OCI-LY7 (cell line): ENCODE measurements around the gene PLA2G2F. TPM values are rescaled to one million over a fixed set of nuclear protein-coding genes. Genes with fewer than 3 reads are reported as not detected.
A peak's percentile ranks its signal among the peaks of the same experiment; 100 is the strongest.

Experiments used
- BruUV-seq: library from RNA; stranded (reverse); fragments of 400-500 nt; replicated peaks from 2 replicates; lab custom pipeline; 2021; lab: Mats Ljungman, UMichigan
- CTCF ChIA-PET: fragments of 300-600 bp; sonication (Branson Sonifier 250); formaldehyde crosslinking; loops from one replicate; lab custom pipeline; 2022; ENCODE audit warnings: antibody characterized with exemption; ENCODE audit not compliant: unreplicated experiment; lab: Charles Lee
- POLR2A ChIA-PET: fragments of 300-600 bp; sonication (Branson Sonifier 250); formaldehyde crosslinking; loops from one replicate; lab custom pipeline; 2022; ENCODE audit warnings: antibody characterized with exemption; lab: Charles Lee
- DNase-seq: peaks from one replicate; pipeline ENCODE4 v3.0.0-alpha.2; 2015; ENCODE audit warnings: low spot score
- H2AFZ ChIP-seq: fragments of 200-600 bp; sonication (generic), shearing (Covaris generic); 2 replicates; pipeline ENCODE4 v1.6.1; 2014; ENCODE audit warnings: mild to moderate bottlenecking, antibody characterized with exemption, low read length, moderate library complexity
- H3K27ac ChIP-seq: fragments of 200-600 bp; sonication (generic); 2 replicates; pipeline ENCODE4 v1.5.1; 2014; ENCODE audit warnings: mixed run types, low read depth, mild to moderate bottlenecking, moderate library complexity, low read length, inconsistent platforms; ENCODE audit not compliant: poor library complexity, severe bottlenecking
- H3K36me3 ChIP-seq: fragments of 200-600 bp; sonication (generic); 2 replicates; pipeline ENCODE4 v1.6.1; 2014; ENCODE audit warnings: mild to moderate bottlenecking, antibody characterized with exemption, low read length, moderate library complexity, mixed read lengths; ENCODE audit not compliant: insufficient read depth
- H3K4me1 ChIP-seq: fragments of 200-600 bp; sonication (generic); 2 replicates; pipeline ENCODE4 v1.5.1; 2014; ENCODE audit warnings: mild to moderate bottlenecking, low read length; ENCODE audit not compliant: insufficient read depth, poor library complexity, severe bottlenecking
- H3K4me2 ChIP-seq: fragments of 200-600 bp; sonication (generic); 2 replicates; pipeline ENCODE4 v1.6.1; 2014; ENCODE audit warnings: mild to moderate bottlenecking, low read length
- H3K4me3 ChIP-seq: fragments of 200-600 bp; sonication (generic); 2 replicates; pipeline ENCODE4 v1.5.1; 2014; ENCODE audit warnings: mild to moderate bottlenecking, low read depth, low read length; ENCODE audit not compliant: poor library complexity, severe bottlenecking
- H3K79me2 ChIP-seq: fragments of 200-600 bp; sonication (generic); 2 replicates; pipeline ENCODE4 v1.6.1; 2016; ENCODE audit warnings: low read depth, mild to moderate bottlenecking, low read length, moderate library complexity, mixed read lengths; ENCODE audit not compliant: insufficient read depth
- H3K9me2 ChIP-seq: fragments of 200-600 bp; sonication (generic); 2 replicates; pipeline ENCODE4 v1.6.1; 2016; ENCODE audit warnings: mild to moderate bottlenecking, low read length, mixed read lengths; ENCODE audit not compliant: insufficient read depth
- H3K9me3 ChIP-seq: fragments of 200-600 bp; sonication (generic); 2 replicates; pipeline ENCODE4 v1.6.1; 2014; ENCODE audit warnings: mild to moderate bottlenecking, mixed run types, low read length, mixed read lengths
- H4K20me1 ChIP-seq: fragments of 200-600 bp; sonication (generic); 2 replicates; pipeline ENCODE4 v1.6.1; 2014; ENCODE audit warnings: mild to moderate bottlenecking, antibody characterized with exemption, low read length, moderate library complexity, mixed read lengths; ENCODE audit not compliant: insufficient read depth
- EZH2phosphoT487 ChIP-seq: fragments of 200-600 bp; sonication (generic); IDR thresholded peaks from 2 replicates; pipeline ENCODE4 v1.6.1; 2018; ENCODE audit warnings: low read depth, borderline replicate concordance, mild to moderate bottlenecking, mixed run types, antibody characterized with exemption, low read length, moderate library complexity, mixed read lengths
- intact Hi-C: fragments of 100-400 bp; cut with micrococcal nuclease; formaldehyde crosslinking; loops from one replicate; pipeline ENCODE4 v1.10.0; 2022; ENCODE audit not compliant: unreplicated experiment
- total RNA-seq, 2 experiments: library from RNA; depleted of rRNA in 1 of 2; stranded (reverse); fragments of >200 nt in 1 of 2; shearing (Covaris generic) in 1 of 2; gene quantifications; 2 replicates each; pipeline ENCODE4 v1.2.3, GENCODE V29; 2014 to 2022
- TF ChIP-seq, protein P1 (sequence below): fragments of 200-600 bp; sonication (generic); conservative IDR thresholded peaks from 2 replicates; pipeline ENCODE4 v1.5.1; 2014; ENCODE audit warnings: mild to moderate bottlenecking, antibody characterized with exemption, low read length, moderate library complexity, mixed read lengths

The PLA2G2F gene
- total RNA-seq, 2 experiments from 2014 or later: not detected

DNA sequence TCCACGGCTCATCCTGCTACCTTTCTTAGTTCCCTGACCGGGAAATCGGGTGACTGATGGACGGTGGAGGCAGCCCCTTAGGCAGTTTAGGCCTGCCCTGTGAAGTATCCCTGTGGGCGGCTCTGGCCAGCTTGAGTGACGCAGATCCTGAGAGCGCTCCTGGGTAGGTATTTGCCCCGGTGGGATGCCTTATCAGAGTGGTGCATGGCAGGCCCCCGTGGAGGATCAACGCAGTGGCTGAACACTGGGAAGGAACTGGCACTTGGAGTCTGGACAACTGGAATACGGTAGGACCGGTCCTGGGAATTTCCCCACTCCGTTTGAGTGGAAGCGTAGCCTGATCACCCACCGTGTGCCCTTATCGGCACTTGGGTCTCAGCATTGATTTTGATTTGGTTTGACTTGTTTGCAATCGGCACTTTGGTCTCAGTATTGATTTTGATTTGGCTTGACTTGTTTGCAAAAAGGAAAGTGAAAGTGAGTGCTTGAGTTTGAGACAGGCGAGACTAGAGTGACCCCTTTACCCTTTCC is 15.2 kb downstream of the PLA2G2F start:
- no peak overlapping the region for H3K4me3 ChIP-seq
- H2AFZ ChIP-seq: no peak overlapping the region
- peaks cover 5% of the 10 kb centered on the region for H3K4me1 ChIP-seq
- no peaks in the 10 kb centered on the region for H3K9me3 ChIP-seq
- no peak for DNase-seq
- H3K36me3 ChIP-seq: no peaks in the 10 kb centered on the region
- no peak overlapping the region for H3K27ac ChIP-seq
- H3K9me2 ChIP-seq: no peaks in the 10 kb centered on the region
- no peaks in the 10 kb centered on the region for H3K79me2 ChIP-seq
- CTCF ChIA-PET: no interaction called here
- POLR2A ChIA-PET: no interaction called here
- no peak for TF ChIP-seq EZH2phosphoT487
- TF ChIP-seq, protein P1, sequence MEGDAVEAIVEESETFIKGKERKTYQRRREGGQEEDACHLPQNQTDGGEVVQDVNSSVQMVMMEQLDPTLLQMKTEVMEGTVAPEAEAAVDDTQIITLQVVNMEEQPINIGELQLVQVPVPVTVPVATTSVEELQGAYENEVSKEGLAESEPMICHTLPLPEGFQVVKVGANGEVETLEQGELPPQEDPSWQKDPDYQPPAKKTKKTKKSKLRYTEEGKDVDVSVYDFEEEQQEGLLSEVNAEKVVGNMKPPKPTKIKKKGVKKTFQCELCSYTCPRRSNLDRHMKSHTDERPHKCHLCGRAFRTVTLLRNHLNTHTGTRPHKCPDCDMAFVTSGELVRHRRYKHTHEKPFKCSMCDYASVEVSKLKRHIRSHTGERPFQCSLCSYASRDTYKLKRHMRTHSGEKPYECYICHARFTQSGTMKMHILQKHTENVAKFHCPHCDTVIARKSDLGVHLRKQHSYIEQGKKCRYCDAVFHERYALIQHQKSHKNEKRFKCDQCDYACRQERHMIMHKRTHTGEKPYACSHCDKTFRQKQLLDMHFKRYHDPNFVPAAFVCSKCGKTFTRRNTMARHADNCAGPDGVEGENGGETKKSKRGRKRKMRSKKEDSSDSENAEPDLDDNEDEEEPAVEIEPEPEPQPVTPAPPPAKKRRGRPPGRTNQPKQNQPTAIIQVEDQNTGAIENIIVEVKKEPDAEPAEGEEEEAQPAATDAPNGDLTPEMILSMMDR: no peak
- no peaks in the 10 kb centered on the region for H4K20me1 ChIP-seq
- intact Hi-C loops: no loop called here
- BruUV-seq: no TSS peak
- H3K4me2 ChIP-seq: 0 out of 2 replicates have a peak overlapping the region, but pooled peaks have one; percentile 2

DNA sequence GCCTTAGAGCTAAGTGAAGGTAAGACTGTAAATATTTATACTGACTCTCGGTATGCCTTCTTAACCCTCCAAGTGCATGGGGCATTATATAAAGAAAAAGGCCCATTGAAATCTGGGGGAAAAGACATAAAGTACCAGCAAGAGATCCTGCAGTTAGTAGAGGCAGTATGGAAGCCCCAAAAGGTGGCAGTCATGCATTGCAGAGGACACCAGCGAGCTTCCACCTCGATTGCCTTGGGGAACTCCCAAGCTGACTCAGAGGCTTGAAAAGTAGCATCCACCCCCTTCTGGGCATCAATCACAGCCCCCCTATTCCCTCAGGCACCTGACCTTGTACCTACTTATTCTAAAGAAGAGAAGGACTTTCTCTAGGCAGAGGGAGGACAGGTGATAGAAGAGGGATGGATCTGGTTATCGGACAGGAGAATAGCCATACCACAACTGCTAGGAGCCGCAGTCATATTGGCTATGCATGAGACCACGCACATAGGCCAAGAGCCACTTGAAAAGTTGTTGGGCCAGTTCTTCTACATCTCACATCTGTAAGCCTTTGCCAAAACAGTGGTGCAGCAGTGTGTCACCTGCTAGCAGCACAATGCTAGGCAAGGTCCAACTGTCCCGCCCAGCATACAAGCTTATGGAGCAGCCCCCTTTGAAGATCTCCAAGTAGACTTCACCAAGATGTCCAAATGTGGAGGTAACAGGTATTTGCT is 19.4 kb downstream of the PLA2G2F start:
- ChIA-PET CTCF (no interaction called here), POLR2A (interaction anchor here (0.6 kb wide), 1 partner anchor 40 kb away, joined by 3 read pairs; no protein-coding TSS in a partner anchor)
- Histone ChIP-seq H3K79me2 (no peaks in the 10 kb centered on the region), H3K36me3 (no peaks in the 10 kb centered on the region), H3K9me2 (no peaks in the 10 kb centered on the region), H3K4me1 (no peaks in the 10 kb centered on the region), H3K4me2 (no peak overlapping the region), H2AFZ (no peak overlapping the region), H3K9me3 (peaks cover 13% of the 10 kb centered on the region; the same call in 1 of the 2 replicates), H3K27ac (no peak overlapping the region), H4K20me1 (no peaks in the 10 kb centered on the region), H3K4me3 (no peak overlapping the region)
- intact Hi-C loops: no loop called here
- no TSS peak for BruUV-seq
- DNase-seq: no peak
- TF ChIP-seq EZH2phosphoT487: no peak
- TF ChIP-seq, protein P1: 0 out of 2 replicates have a peak, but pooled peaks have one; percentile 15

DNA sequence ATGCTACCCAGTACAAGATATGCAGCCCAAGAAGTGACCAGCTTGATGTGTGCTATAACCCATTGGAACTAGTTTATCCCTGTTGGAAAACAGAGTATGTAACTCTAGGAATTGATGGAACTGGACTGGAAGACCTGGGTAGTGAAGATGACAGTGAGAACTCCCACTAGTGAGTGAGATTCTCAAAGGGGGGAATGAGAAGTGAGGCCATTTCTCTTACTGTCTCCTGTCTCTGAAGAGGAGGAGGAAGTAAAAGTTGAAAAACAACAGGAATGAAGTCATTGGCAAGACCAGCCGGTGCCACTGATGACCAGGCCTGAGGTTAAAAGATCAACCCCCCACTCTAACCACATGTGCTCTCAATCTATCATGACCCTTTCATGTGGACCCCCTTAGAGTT is 20.9 kb downstream of the PLA2G2F start:
- Histone ChIP-seq H2AFZ (no peak overlapping the region), H3K9me3 (peaks cover 13% of the 10 kb centered on the region; the same call in 1 of the 2 replicates), H3K36me3 (no peaks in the 10 kb centered on the region), H3K9me2 (no peaks in the 10 kb centered on the region), H3K79me2 (no peaks in the 10 kb centered on the region), H3K27ac (no peak overlapping the region), H4K20me1 (no peaks in the 10 kb centered on the region), H3K4me2 (no peak overlapping the region), H3K4me3 (no peak overlapping the region), H3K4me1 (no peaks in the 10 kb centered on the region)
- BruUV-seq: no TSS peak
- peak; percentile 58 for DNase-seq
- ChIA-PET CTCF (no interaction called here), POLR2A (no interaction called here)
- TF ChIP-seq EZH2phosphoT487: no peak
- TF ChIP-seq, protein P1: no peak
- intact Hi-C loops: no loop called here
